NOMO-1 treated with DMSO at 0.1 percent for 48 hours (cell line): Measurements from ENCODE around the gene MMP26.

Experiments
- DNase-seq: peaks from one replicate; lab custom pipeline; 2025; ENCODE audit not compliant: unreplicated experiment; lab: John Stamatoyannopoulos, UW

The MMP26 gene

GRCh38 chr11:4704054-4704789 is at the start of gene MMP26:
Gene MMP26, plus strand, starts transcription at chr11:4704784.
- no peak for DNase-seq

GRCh38 chr11:4658629-4659445 is 45.7 kb upstream of the MMP26 start:
- DNase-seq, result no peak

GRCh38 chr11:4662876-4663275 is 41.7 kb upstream of the MMP26 start:
- DNase-seq, result no peak

GRCh38 chr11:4664183-4664582 is 40.4 kb upstream of the MMP26 start:
- no peak for DNase-seq

GRCh38 chr11:4664786-4665185 is 39.8 kb upstream of the MMP26 start:
- DNase-seq, result no peak

DNA sequence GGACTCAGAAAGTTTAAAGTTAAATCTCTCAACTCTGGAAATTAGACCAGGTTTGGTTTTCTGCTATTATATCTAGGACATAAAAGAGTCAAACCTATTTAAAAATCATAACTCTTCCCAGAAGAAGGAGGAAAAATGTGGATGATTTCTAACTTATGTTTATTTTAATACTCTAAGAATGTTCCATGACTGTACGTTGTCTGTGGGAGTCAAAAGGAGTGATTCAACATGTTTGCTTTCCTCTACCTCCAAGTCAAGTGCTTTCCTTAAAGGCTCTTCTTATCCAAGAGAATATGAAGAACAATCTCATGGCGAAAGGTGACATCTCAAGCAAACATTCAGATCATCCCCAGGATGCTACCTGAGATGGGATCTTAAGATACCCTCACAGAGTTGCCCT is 39.2 kb upstream of the MMP26 start:
- DNase-seq, result no peak

- no peak for DNase-seq
These were observed 32.8 kb upstream of the MMP26 start for GRCh38 chr11:4671741-4672140.

GRCh38 chr11:4672470-4672869 is 32.1 kb upstream of the MMP26 start:
- no peak for DNase-seq

DNA sequence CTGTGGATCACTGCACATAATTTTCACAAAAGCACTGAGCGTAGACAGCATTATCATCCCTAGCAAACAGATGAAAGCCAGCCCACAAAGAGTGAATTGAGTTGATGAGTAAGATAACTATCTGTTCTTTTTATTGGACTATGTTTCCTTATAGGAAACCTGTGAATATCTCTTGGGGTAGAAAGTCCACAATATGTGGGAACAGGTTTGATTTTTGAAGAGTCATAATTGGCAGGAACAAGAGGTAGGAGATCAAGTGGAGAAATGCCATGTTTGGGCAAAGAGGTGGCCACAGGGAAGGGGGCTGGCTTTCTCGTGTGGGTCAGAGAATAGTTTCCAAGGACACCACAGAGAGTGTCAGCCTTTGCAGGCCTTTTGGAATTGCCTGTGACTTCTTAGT is 30.8 kb upstream of the MMP26 start:
- DNase-seq, result no peak

DNA sequence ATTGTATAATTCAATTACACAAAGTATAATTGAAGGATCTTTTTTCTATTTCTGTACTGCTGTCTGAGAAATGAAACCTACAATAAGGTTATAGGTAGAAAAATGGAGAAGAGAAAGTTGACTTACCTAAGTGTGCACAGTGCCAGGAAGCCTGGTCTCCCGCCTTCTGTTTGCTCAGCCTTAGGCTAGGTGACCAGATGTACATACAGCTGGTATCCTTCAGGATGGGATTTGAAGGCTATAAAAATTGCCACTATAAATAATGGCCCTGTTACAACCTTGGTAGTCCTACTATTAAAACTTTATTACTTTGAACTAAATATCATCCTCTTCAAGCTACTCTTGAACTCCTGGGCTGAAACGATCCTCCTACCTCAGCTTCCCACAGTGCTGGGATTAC is 26.6 kb upstream of the MMP26 start:
- DNase-seq, result no peak

GRCh38 chr11:4680341-4680740 is 24.2 kb upstream of the MMP26 start:
- no peak for DNase-seq

DNA sequence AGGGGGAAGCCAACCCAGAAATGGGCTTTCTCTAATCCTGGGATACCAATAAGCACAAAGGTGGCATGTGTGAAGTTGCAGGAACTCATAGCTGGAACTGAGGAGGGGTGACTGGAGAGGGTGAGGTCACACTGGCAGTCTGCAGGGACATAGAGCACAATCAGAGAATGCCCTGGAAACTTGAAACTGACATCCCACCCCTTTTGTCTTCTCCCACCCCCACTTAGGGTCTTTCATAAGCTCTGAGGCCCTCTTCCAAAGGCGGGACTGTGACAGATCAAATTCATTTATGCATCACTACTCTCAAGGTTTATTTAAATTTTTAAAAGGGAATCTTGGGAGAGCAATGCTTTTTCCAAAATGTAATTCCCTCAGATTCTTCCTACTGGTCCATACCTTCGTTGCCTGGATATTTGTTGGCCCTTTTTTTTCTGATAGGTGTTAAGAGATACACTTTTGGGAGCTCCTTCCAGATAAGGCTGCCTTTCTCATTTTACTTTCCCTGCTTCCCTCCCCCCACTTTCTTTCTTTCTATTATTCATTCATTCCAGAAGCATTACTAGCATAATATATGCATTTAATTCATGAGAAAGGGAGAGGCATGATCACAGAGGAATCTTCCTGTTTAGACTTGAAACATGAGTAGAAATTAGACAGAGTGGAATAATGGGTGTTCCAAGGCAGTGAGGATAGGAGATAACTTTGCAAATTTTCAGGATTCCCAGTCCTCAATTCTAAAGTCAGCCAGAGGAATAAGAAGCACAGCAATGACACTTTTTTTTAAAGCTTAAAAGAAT is 21.8 kb upstream of the MMP26 start:
- DNase-seq, result no peak

- no peak for DNase-seq
These were observed 19.8 kb upstream of the MMP26 start for GRCh38 chr11:4684631-4685285.

DNA sequence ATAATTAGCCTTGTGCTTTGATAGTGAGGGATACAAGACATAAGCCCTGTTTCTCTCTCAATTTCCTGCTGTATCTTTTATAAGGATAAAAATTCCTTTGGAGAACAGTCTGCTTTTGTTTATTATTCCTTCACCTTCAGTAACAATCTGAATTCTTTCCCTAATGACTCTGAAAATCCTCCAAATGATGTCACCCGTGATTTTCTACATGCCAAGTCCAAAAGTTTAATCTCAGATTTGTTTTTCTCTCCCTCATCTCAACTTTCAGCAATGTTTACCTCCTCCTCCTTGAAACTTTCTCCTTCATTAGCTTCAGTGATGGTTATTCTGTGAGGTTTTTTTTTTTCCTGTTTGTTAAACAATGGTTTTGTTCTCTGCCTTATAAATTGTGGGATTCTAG is 9.1 kb upstream of the MMP26 start:
- no peak for DNase-seq

DNA sequence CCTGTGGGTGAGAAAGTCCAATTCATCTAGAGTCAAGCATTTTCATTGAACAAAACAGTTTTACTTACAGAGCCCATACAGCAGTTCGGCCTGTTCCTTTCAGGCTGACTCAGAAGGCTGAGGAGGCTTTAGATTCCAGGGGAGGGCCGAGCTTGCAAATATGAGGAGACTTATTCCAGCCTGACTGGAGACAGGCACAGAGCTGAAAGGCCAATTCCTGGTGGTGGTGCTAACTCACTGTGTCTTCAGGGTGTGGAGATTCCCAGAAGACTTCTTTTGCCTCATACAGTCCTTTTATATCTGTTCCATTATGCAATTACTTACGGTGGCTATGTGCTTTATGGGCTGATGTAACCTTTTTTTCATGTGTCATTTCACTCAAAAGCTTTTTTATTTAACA is 7.0 kb upstream of the MMP26 start, which contains the start of gene OR51E2:
TSS of gene OR51E2 (minus strand) at position 269 of the 400 bp plus-strand sequence. CDS start 15,142 bp downstream, outside the sequence.
- DNase-seq, result no peak

DNA sequence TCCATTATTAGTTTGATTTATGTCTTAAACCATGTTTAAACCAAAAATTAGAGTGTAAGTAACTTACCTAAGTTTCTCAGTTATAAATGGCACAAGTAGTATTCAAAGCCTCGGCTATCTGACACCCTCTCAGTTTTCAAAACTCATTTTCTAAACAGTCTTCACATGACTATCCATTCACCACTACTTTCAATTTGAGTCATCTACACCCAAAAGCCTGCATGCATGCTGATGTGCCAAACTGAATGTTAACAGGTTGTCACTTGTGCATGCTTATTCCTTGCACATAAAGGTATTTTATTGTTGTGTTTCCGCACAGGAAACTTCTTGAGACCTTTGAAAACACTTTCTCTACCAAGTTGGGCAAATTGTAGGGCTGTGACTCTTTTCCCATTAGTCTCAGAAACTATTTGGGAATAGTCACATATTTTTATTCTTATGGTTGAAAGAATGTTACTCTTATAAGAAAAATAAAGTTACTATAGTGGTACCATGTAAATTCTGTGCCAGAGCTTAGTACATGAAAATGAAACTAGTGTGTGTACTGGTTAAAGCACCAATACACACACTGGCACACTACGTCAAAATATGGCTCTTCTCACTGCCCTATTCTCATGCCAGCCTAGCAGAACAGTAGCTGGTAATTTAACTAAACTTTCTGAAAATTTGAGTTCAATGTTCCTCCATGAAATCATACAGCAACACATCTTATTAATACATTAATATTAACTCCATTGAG is 4.7 kb upstream of the MMP26 start:
- DNase-seq, result no peak

DNA sequence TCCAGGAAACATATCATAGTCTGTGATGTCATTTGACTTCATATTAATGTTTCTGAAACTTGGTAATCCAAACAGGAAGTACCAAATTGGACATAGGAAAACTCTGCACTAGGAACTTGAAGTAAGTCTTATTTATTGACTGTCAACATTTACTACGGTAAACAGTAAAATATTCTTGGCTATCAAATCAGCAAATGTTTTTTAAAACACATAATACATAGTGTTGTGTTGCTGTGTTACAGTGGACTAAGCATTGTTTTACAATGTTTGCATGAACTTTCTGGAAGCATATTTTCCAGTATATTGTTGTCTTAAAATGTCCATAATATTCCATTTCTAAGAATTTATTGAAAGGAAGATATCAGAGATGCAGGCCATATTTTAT is 4.2 kb upstream of the MMP26 start:
- DNase-seq, result no peak

- DNase-seq, result no peak
These were observed 278 bp downstream of the MMP26 start for GRCh38 chr11:4704790-4705334.

DNA sequence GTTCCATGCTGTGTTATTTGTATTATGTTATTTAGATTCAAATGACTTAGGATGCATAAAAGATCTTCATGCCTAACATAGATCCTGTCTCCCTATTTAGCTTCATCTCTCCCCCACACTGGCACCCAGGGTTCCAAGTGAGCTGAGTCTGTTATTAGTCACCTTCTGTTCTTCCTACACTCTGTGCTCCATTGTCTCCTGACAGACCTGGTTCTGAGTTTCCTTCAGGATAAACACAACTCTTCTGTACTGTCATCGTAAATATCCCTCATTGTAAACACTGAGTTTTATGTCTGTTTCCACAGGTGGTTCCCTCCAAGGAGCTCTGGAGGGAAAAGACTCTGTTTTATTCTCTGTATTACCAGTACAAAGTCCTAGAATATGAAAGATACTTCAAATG is 8.7 kb downstream of the MMP26 start:
- DNase-seq, result no peak

GRCh38 chr11:4714300-4714699 is 9.7 kb downstream of the MMP26 start:
- DNase-seq, result no peak
